DND-41 (cell line): Measurements from ENCODE around the gene RFTN1.

ENCODE experiments used
- ATAC-seq: fragments of 200-7000 bp; cut with Tn5 transposase; 3 replicates; pipeline ENCODE4 v1.9.1; 2021; ENCODE audit warnings: low read depth; ENCODE audit not compliant: insufficient read depth
- DNase-seq: peaks from one replicate; pipeline ENCODE4 v3.0.0-alpha.2; 2020
- H2AFZ ChIP-seq: 2 replicates; pipeline ENCODE4 v1.6.0; 2012; ENCODE audit warnings: low read depth, low read length
- H3K27ac ChIP-seq: 2 replicates; pipeline ENCODE4 v1.5.1; 2012; ENCODE audit warnings: low read length, inconsistent platforms
- H3K27me3 ChIP-seq: fragments of 200-600 bp; sonication (generic); 2 replicates; pipeline ENCODE4 v1.6.0; 2012; ENCODE audit warnings: low read length, mild to moderate bottlenecking, inconsistent platforms; ENCODE audit not compliant: insufficient read depth, poor library complexity
- H3K36me3 ChIP-seq: 2 replicates; pipeline ENCODE4 v1.5.1; 2012; ENCODE audit warnings: low read length, inconsistent platforms; ENCODE audit not compliant: insufficient read depth
- H3K4me1 ChIP-seq: 2 replicates; pipeline ENCODE4 v1.5.1; 2012; ENCODE audit warnings: mild to moderate bottlenecking, low read length; ENCODE audit not compliant: insufficient read depth
- H3K4me2 ChIP-seq: 2 replicates; pipeline ENCODE4 v1.6.0; 2012; ENCODE audit warnings: mild to moderate bottlenecking, moderate library complexity, low read length, inconsistent platforms; ENCODE audit not compliant: insufficient read depth
- H3K4me3 ChIP-seq, 2 experiments: fragments of 200-600 bp in 1 of 2; shearing (Covaris generic) in 1 of 2; 2 replicates each; pipeline ENCODE4 v1.5.1; 2012 to 2016; ENCODE audit warnings: inconsistent platforms in 2 of 2, low read length in 2 of 2, mild to moderate bottlenecking in 2 of 2, low read depth in 1 of 2, moderate library complexity in 1 of 2
- H3K79me2 ChIP-seq: 2 replicates; pipeline ENCODE4 v1.6.0; 2012; ENCODE audit warnings: low read length, inconsistent platforms; ENCODE audit not compliant: insufficient read depth
- H3K9ac ChIP-seq: 2 replicates; pipeline ENCODE4 v1.6.0; 2012; ENCODE audit warnings: low read depth, mild to moderate bottlenecking, inconsistent platforms, low read length, moderate library complexity
- H3K9me3 ChIP-seq: 2 replicates; pipeline ENCODE4 v1.5.1; 2012; ENCODE audit warnings: low read length, moderate library complexity, mild to moderate bottlenecking, inconsistent platforms; ENCODE audit not compliant: insufficient read depth, severe bottlenecking
- H4K20me1 ChIP-seq: 2 replicates; pipeline ENCODE4 v1.6.0; 2012; ENCODE audit warnings: low read length; ENCODE audit not compliant: insufficient read depth
- CTCF ChIP-seq: IDR thresholded peaks from 2 replicates; pipeline ENCODE4 v1.5.1; 2012; ENCODE audit warnings: borderline replicate concordance, low read length, moderate library complexity, mild to moderate bottlenecking; ENCODE audit not compliant: poor library complexity, severe bottlenecking; ENCODE audit errors: extremely low read depth
- EZH2 ChIP-seq: IDR thresholded peaks from 3 replicates; pipeline ENCODE4 v1.6.1; 2012; ENCODE audit warnings: borderline replicate concordance, low read depth, mild to moderate bottlenecking, moderate library complexity, low read length, inconsistent platforms; ENCODE audit not compliant: severe bottlenecking

The RFTN1 gene

GRCh38 chr3:16375891-16376290 lies 137.6 kb downstream of the RFTN1 start:
- Histone ChIP-seq H3K9me3 (no peaks in the 10 kb centered on the region), H3K36me3 (peaks cover 61% of the 10 kb centered on the region), H3K27me3 (no peaks in the 10 kb centered on the region), H3K9ac (peak overlapping the region; percentile 64; the same call in 1 of the 2 replicates), H3K4me3 (no peak overlapping the region), H2AFZ (no peak overlapping the region), H3K27ac (peak overlapping the region; percentile 98), H4K20me1 (no peaks in the 10 kb centered on the region), H3K4me2 (peak overlapping the region; percentile 48; the same call in 1 of the 2 replicates), H3K4me1 (peaks cover 53% of the 10 kb centered on the region), H3K79me2 (peaks cover 49% of the 10 kb centered on the region)
- ATAC-seq (no peak), DNase-seq (no peak)
- TF ChIP-seq EZH2 (no peak), CTCF (no peak)

GRCh38 chr3:16374935-16375245 lies 138.6 kb downstream of the RFTN1 start:
- DNase-seq = no peak
- H3K4me3 ChIP-seq = no peak overlapping the region
- H3K9ac ChIP-seq = no peak overlapping the region
- ATAC-seq = no peak
- no peaks in the 10 kb centered on the region for H3K27me3 ChIP-seq
- H3K27ac ChIP-seq = peak overlapping the region; percentile 8
- no peak overlapping the region for H2AFZ ChIP-seq
- TF ChIP-seq EZH2 (no peak), CTCF (no peak)
- no peaks in the 10 kb centered on the region for H4K20me1 ChIP-seq
- peaks cover 62% of the 10 kb centered on the region for H3K36me3 ChIP-seq
- H3K9me3 ChIP-seq = no peaks in the 10 kb centered on the region
- peaks cover 44% of the 10 kb centered on the region for H3K79me2 ChIP-seq
- H3K4me1 ChIP-seq = peaks cover 43% of the 10 kb centered on the region
- no peak overlapping the region for H3K4me2 ChIP-seq

- no peak for TF ChIP-seq CTCF
- TF ChIP-seq EZH2 = no peak
- Histone ChIP-seq H3K27ac (peak overlapping the region; percentile 48), H3K4me1 (peaks cover 37% of the 10 kb centered on the region), H3K27me3 (no peaks in the 10 kb centered on the region), H3K9me3 (no peaks in the 10 kb centered on the region), H3K4me2 (no peak overlapping the region), H3K79me2 (peaks cover 43% of the 10 kb centered on the region), H4K20me1 (no peaks in the 10 kb centered on the region), H2AFZ (no peak overlapping the region), H3K36me3 (peaks cover 68% of the 10 kb centered on the region), H3K9ac (no peak overlapping the region), H3K4me3 (no peak overlapping the region)
- no peak for ATAC-seq
- DNase-seq = no peak
These were observed 139.2 kb downstream of the RFTN1 start for GRCh38 chr3:16374047-16374934.
